ENCODE measurements around the gene ADPRH. TPM values are rescaled to one million over a fixed set of nuclear protein-coding genes. Genes with fewer than 3 reads are reported as not detected.

ADPRH gene
- total RNA-seq, 1 donor from 2014 or later: 6.0 TPM

DNA sequence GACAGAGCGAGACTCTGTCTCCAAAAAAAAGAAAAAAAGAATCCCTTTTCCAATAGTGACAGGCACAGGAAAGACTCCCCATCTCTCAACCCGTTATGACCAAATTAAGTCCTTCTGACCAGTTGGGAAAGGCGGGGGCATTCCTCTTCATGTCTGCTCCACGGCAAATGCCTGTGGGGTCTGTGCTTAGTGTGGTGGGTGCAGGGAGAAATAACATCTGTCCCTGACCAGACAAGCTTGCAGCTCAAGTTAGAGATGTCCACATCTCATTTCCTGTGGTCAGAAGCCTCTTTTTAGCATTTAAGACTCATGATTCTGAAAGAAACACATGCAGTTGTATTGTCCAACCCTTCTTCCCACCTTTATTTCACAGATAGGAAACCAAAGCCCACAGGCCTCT lies 34.6 kb downstream of the ADPRH start:
- TF ChIP-seq, protein P1, sequence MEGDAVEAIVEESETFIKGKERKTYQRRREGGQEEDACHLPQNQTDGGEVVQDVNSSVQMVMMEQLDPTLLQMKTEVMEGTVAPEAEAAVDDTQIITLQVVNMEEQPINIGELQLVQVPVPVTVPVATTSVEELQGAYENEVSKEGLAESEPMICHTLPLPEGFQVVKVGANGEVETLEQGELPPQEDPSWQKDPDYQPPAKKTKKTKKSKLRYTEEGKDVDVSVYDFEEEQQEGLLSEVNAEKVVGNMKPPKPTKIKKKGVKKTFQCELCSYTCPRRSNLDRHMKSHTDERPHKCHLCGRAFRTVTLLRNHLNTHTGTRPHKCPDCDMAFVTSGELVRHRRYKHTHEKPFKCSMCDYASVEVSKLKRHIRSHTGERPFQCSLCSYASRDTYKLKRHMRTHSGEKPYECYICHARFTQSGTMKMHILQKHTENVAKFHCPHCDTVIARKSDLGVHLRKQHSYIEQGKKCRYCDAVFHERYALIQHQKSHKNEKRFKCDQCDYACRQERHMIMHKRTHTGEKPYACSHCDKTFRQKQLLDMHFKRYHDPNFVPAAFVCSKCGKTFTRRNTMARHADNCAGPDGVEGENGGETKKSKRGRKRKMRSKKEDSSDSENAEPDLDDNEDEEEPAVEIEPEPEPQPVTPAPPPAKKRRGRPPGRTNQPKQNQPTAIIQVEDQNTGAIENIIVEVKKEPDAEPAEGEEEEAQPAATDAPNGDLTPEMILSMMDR (conservative IDR thresholded peaks at IDR 0.05; ENCODE audit: low read depth, low read length): no peak
- H3K4me3 ChIP-seq (ENCODE audit: low read depth, low read length): no peak overlapping the region
- DNase-seq (ENCODE audit: low read depth): no peak

- no peak overlapping the region for H3K4me3 ChIP-seq (ENCODE audit: low read depth, low read length)
- TF ChIP-seq, protein P1 (conservative IDR thresholded peaks at IDR 0.05; ENCODE audit: low read depth, low read length): no peak
- no peak for DNase-seq (ENCODE audit: low read depth)
These were observed 36.8 kb downstream of the ADPRH start for GRCh38 chr3:119616056-119616455.

- TF ChIP-seq, protein P1 (conservative IDR thresholded peaks at IDR 0.05; ENCODE audit: low read depth, low read length): no peak
- no peak overlapping the region for H3K4me3 ChIP-seq (ENCODE audit: low read depth, low read length)
- no peak for DNase-seq (ENCODE audit: low read depth)
These were observed 39.8 kb downstream of the ADPRH start for GRCh38 chr3:119619094-119619493.

DNA sequence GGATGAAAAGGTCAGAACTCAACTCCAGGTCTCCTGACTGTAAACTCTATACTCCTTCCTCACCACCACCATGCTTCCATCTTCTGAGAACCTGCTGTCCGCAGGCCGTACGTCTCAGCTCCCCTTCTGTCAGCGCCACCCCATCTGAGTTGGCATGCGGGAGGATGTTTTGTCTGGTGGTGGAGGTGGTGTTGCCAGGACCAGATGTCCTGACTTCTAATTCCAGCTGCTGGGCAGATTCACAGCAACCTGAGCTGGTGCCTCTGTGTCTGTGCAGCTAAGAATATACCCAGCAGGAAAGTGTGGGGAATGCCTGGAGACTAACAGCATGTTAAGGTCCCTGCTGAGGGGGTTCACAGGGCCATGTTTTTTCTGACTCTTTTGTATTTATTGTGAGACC lies 41.6 kb downstream of the ADPRH start:
- TF ChIP-seq, protein P1 (conservative IDR thresholded peaks at IDR 0.05; ENCODE audit: low read depth, low read length): no peak
- no peak for DNase-seq (ENCODE audit: low read depth)
- H3K4me3 ChIP-seq (ENCODE audit: low read depth, low read length): no peak overlapping the region

- no peak overlapping the region for H3K4me3 ChIP-seq (ENCODE audit: low read depth, low read length)
- TF ChIP-seq, protein P1 (conservative IDR thresholded peaks at IDR 0.05; ENCODE audit: low read depth, low read length): no peak
- no peak for DNase-seq (ENCODE audit: low read depth)
These were observed 44.9 kb downstream of the ADPRH start for GRCh38 chr3:119624002-119624720.

- TF ChIP-seq, protein P1 (conservative IDR thresholded peaks at IDR 0.05; ENCODE audit: low read depth, low read length): no peak
- H3K4me3 ChIP-seq (ENCODE audit: low read depth, low read length): no peak overlapping the region
- DNase-seq (ENCODE audit: low read depth): no peak
These were observed 46.3 kb downstream of the ADPRH start for GRCh38 chr3:119625451-119626153.
